IPS DF 4.7 (cell line): Measurements from ENCODE around the gene ALDH2.
"Not testable (repeated sequence)": the region's sequence is repeated elsewhere in the genome, so short reads cannot be mapped to it uniquely, and the experiment has no call there.

Source experiments
- DNase-seq: peaks from one replicate; pipeline ENCODE4 v3.0.0-alpha.2; 2013; ENCODE audit warnings: low spot score; ENCODE audit errors: extremely low read depth

The ALDH2 gene

DNA sequence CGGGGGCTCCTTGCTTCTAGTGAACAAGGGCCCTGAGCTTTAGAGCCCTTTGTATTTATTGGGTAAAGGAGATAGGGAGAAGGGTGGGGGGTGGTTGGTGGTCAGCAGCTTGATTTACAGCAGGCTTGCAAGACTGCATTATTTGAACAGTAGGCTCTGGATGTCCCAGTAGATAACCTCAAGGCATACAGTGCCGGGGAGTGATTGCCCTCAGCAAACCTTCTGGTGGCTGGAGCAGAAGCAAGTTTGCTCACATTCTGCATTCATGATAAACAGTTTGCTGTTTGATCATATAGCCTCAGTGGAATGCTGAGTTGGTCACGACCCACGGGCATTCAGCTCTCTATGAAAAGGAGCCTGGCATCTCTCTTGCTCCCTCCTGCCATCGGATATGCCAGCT is 58.8 kb downstream of the ALDH2 start:
- DNase-seq = no peak

DNA sequence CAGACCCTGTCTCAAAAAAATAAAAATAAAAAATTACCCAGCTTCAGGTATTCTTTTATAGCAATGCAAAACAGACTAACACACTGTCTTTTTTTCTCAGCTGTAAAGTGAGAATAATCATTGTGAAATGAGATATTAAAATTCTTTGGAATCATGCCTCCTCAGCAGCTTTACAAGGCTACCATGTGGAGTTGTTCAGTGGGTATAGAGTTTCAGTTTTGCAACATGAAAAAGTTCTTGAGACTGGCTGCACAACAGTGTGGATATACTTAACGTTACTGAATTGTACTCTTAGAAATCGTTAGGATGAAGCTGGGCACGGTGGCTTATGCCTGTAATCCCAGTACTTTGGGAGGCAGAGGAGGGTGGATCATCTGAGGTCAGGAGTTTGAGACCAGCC is 59.6 kb downstream of the ALDH2 start:
- no peak for DNase-seq

DNA sequence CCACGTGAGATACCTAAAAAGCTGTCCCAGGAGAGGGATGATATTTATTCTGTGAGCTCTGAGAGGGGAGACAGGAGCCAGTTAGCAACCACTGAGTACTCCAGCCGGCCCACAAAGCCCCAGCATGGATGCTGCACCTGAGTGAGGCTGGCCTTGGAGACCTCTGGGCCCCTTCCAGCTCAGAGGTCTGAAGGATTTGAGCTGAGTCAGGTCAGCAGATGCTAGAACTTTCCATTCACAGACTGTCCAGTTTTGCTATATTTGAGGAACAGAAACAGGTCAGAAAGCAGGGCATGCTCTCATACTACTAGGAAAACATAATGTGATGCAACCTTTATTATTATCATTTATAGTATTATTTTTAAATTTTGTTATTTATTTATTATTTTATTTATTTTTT is 60.3 kb downstream of the ALDH2 start:
- DNase-seq = no peak

DNA sequence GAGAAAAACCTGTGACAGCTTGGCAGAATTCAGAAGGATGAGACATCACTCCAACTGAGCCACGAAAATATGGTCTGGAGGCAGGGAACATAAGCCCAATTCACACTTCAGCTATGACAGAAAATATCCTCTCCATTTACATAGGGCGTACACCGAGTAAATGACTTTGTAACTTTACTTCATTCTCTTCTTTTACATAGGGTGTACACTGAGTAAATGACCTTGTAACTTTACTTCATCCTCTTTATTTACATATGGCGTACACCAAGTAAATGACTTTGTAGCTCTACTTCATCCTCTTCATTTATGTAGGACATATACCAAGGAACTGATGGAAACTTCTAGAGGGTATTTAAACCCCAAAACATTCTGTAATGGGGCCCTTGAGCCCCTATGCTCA is 61.2 kb downstream of the ALDH2 start:
- no peak for DNase-seq

DNA sequence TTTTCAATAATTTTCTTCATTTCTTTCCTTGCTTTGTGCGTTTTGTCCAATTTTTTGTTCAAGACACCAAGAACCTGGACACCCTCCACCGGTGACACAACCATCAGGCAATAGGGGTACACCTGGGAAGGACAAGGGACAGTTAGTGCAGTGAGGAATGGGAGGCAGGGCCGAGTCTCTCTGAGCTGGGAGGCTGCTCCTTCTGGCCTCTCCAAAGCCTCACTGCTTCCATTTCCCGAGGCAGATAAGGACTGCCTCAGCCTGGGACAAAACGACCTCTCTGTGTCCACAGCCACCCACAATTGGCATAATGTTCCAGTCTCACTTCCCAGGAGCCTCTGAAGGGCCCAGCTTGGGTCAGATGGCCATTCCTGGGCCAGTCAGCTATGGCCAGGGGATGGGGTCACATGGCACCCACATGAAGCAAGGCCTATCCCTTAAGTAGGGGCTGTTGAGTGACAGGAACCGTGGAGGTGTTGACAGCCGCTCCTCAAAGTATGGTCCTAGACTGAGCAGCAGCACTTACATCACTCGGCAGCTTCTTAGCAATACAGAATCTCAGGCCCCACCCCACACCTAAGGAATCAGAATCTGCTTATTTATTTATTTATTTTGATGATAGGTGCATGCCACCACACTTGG is 61.7 kb downstream of the ALDH2 start:
- DNase-seq = no peak

DNA sequence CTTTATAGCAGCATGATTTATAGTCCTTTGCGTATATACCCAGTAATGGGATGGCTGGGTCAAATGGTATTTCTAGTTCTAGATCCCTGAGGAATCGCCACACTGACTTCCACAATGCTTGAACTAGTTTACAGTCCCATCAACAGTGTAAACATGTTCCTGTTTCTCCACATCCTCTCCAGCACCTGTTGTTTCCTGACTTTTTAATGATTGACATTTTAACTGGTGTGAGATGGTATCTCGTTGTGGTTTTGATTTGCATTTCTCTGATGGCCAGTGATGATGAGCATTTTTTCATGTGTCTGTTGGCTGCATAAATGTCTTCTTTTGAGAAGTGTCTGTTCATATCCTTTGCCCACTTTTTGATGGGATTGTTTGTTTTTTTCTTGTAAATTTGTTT is 62.9 kb downstream of the ALDH2 start:
- not testable (repeated sequence) for DNase-seq

DNA sequence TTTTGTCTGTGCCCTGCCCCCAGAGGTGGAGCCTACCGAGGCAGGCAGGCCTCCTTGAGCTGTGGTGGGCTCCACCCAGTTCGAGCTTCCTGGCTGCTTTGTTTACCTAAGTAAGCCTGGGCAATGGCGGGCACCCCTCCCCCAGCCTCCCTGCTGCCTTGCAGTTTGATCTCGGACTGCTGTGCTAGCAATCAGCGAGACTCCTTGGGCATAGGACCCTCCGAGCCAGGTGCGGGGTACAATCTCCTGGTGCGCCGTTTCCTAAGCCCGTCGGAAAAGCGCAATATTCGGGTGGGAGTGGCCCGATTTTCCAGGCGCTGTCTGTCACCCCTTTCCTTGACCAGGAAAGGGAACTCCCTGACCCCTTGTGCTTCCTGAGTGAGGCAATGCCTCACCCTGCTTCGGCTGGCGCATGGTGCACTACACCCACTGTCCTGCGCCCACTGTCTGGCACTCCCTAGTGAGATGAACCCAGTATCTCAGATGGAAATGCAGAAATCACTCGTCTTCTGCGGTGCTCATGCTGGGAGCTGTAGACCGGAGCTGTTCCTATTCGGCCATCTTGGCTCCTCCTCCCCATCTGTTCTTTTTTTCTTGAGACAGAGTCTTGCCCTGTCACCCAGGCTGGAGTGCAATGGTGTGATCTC is 68.1 kb downstream of the ALDH2 start:
- DNase-seq = not testable (repeated sequence)

DNA sequence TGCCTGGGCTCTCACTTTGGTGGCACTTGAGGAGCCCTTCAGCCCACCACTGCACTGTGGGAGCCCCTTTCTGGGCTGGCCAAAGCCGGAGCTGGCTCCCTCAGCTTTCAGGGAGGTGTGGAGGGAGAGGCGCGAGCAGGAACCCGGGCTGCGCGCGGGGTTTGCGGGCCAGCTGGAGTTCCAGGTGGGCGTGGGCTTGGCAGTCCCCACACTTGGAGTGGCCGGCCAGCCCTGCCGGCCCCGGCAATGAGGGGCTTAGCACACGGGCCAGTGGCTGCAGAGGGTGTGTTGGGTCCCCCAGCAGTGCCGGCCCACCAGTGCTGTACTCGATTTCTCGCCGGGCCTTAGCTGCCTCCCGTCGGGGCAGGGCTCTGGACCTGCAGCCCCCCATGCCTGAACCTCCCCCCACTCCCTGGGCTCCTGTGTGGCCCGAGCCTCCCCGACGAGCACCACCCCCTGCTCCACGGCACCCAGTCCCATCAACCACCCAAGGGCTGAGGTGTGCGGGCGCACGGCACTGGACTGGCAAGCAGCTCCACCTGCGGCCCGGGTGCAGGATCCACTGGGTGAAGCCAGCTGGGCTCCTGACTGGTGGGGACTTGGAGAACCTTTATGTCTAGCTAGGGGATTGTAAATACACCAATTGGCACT is 68.9 kb downstream of the ALDH2 start:
- DNase-seq = not testable (repeated sequence)

DNA sequence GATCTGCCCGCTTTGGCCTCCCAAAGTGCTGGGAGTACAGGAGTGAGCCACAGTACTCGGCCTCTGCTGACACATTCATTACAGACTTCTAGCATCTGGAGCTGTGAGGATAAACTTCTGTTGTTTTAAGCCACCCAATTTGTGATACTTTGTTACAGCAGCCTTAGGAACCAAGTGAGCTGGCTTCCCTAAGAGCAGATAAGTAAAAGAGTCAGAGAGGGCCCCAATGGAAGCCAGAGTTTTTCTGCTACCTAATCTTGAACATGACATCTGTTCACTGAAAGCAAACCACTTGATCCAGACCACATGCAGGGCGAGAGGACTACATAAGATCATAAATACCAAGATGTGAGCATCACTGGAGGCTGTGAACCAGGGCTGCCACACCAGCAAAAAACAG is 71.6 kb downstream of the ALDH2 start:
- DNase-seq = no peak

DNA sequence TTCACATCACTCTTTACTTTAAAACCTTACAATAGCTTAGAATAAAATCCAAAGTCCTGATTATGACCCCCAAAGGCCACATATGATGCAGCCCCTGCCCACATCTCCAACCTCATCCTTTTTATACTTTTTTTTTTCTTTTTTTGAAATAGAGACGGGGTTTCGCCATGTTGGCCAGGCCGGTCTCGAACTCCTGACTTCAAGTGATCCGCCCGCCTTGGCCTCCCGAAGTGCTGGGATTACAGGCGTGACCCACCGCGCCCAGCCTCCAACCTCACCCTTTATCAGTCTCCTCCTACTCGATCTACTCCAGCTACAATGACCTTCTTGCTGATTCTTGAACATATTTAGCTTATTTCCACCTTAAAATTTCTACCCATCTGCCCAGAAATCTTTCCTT is 74.1 kb downstream of the ALDH2 start:
- no peak for DNase-seq

DNA sequence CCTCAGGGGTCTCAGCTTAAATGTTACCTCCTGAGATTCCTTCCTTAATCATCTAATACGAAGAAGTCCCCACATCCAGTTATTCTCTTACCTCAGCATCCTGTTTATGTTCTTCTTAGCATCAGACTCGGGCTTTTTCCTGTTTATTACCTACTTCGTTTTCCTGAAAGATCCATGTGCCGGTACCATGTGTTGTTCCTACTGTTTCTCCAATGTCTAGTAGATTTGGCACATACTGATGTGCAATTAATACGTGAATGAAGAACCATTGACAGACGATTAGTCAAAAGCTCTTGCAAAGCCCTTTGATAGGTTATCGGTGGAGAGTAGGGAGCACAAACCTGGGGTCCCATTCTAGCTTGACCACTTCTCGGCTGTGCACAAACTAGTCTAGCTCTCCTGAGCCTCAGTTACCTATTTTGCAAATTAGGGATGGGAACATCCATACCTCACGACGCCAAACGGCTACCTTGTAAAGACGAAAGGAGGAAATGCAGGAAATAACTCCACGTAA is 74.6 kb downstream of the ALDH2 start:
- no peak for DNase-seq

DNA sequence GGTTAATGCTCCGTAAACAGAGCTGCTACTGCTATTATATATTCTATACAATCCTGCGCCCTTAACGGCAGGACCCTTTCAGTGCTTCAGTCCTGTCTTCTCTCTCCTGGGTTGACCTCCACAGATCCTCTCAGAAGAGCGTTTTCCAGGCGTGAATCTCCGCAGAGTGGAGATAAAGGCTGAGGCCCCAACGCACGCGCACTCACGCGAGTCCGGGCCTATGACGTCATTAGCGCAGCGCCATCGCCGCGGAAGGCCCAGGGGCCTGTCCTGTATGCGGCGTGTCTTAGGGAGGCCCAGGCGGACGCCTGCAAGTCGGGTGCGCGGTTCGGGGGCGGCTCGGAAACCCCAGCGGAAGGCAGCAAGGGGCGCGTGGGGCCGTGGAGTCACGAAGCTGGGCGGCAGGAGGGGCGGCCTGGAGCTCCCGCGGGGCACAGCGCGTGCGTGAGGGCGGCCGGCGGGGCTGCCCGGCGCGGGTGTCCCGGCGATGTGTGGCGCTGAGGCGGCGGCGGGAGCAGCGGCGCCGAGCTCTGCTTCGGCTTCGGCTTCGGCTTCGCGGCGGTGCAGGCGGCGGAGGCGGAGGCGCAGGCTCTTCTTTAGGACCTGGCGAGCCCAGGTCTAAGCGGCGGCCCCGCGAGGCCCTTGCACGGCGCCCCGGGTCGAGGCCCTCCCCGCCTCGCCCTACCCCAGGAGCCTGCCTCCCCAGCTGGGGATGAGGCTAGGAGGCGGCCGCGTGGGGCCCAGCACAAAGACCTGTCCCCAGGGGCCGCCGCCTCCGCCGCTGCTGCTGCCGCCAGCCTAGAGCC is 75.2 kb downstream of the ALDH2 start, which contains the start of gene MAPKAPK5:
MAPKAPK5 (plus strand) TSS at position 479 of the 806 bp plus-strand sequence. CDS start 506 bp downstream, outside the sequence.
- peak; percentile 92 for DNase-seq

DNA sequence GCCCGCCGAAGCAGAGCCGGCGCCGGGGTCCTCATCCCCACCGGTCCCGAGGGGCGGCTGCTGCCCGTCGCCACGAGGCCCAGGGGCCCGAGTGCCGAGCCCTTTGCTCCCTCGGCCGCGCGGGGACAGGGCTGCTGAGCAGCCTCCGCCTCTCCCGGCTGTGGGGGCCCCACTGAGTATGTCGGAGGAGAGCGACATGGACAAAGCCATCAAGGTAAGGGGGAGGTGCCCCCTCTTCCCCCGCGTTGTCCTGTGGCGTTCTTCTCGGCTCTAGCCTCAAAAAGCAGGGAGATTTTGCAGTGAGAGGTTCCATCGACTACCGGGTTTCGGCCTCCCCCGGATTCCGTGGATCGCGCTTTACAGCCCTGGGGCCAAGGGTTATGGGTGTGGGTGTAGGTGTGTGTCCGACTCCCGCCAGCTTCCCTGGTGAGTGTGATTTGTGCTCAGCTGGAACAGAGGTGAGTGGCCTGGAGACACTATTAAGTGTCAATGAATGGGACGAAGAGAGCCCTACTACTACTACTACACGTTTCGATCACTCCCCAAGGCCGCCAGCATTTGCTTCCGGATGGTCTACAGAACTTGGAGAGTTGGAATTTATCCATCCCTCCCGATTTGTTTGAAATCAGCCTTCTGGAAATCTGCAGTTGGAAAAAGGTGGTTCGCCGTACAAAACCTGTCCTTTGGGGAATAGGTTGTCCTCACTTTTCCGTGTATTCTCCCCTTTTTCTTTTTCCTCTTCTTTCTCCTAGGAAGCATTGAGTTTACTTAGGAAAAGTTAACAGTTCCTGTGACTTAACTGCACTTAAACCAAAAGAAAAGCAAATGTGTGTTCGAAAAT is 76.0 kb downstream of the ALDH2 start:
- DNase-seq = no peak

DNA sequence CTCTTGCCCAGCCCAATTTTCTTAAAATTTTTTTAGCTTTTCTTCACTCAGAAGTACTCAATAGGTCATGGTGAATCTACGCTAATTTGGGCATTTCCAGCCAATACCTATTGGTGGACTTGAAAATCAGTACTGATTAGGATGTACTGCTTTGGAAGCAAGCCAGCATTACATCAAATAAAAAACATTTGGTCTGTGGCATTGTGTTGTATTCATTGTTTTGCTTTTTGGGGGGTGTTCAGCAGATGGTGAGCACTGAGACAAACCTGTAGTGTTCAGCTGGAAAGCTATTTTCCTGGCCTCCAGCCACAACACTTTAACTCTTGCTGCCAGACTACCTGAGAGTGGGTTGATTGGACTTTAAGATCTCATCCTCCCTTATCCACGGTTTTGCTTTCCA is 79.3 kb downstream of the ALDH2 start:
- no peak for DNase-seq

DNA sequence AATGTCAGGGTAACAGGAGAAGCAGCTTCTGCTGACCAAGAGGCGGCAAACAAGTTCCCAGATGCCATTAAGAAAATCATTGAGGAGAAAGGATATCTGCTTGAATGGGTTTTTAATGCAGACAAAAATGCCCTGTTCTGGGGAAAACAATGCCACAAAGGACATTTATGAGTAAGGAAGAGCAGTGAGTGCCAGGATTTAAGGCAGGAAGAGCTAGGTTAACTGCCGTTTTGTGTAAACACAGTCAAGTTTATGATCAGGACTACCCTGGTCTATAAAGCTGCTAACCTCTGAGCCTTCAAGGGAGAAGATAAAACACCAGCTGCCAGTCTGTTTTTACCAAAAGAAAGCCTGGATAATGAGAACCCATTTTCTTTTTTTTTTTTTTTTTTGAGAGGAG is 83.8 kb downstream of the ALDH2 start:
- no peak for DNase-seq

DNA sequence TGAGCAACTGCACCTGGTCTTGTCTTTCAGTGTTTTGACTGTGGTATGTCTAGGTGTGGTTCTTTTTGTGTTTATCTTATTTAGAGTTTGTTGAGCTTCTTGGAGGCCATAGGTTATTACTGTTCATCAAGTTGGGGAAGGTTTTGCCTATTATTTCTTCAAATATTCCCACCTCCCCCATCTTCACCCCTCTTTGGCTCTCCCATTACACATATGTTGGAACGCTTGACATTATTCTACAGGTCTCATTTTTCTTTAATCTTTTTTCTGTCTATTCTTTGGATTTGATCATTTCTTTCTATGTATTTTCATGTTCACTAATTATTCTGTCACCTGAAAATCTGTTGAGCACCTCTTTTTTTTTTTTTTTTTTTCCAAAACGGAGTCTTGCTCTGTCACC is 91.5 kb downstream of the ALDH2 start:
- no peak for DNase-seq

DNA sequence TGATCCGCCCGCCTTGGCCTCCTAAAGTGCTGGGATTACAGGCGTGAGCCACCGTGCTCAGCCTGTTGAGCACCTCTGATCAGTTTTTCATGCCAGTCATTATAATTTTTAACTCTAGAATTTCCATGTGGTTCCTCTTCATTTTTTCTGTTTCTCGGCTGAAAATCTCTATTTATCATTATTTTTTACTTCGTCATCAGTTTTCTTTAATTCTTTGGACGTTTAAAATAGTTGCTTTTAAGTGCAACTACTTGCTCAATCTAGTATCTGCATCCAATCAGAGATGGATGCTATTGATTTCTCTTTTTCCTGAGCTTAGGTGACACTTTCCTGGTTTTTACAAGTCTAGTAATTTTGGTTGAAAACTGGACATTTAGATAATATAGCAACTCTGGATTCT is 92.0 kb downstream of the ALDH2 start:
- no peak for DNase-seq

DNA sequence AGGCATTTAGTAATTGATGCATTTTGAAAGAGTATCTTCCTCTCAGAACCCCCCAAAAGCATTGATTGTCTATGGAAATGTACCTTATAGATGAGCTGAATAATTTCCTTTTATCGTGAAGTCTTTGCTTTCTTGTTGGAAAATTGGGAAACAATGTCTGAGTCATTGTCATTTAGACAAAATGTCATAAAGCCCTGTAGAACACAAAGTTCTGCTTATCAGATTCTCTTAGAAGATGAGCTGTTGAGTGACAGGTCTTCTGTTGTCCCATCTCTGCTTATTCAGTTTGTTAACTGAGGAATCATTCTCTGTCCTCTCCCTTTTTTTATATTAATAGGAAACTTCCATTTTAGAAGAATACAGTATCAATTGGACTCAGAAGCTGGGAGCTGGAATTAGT is 98.2 kb downstream of the ALDH2 start:
- no peak for DNase-seq
